GM18858 (cell line): Measurements from ENCODE around the gene FAF1.

Source experiments
- ATAC-seq: cut with Tn5 transposase; IDR thresholded peaks from one replicate; pipeline ENCODE4 v1.9.1; 2021; ENCODE audit not compliant: unreplicated experiment

Gene FAF1

GRCh38 chr1:50419907-50420677 is 540.0 kb downstream of the FAF1 start:
- ATAC-seq = no peak

- no peak for ATAC-seq
These were observed 540.7 kb downstream of the FAF1 start for GRCh38 chr1:50419192-50419906.

- ATAC-seq = no peak
These were observed 541.4 kb downstream of the FAF1 start for GRCh38 chr1:50418600-50419109.

- no peak for ATAC-seq
These were observed 542.0 kb downstream of the FAF1 start for GRCh38 chr1:50417946-50418599.

GRCh38 chr1:50417507-50417906 is 542.6 kb downstream of the FAF1 start:
- no peak for ATAC-seq

GRCh38 chr1:50416553-50417453 is 543.3 kb downstream of the FAF1 start:
- no peak for ATAC-seq

GRCh38 chr1:50416150-50416527 is 543.9 kb downstream of the FAF1 start:
- ATAC-seq = no peak

- no peak for ATAC-seq
These were observed 544.6 kb downstream of the FAF1 start for GRCh38 chr1:50415235-50416149.

GRCh38 chr1:50414853-50415234 is 545.2 kb downstream of the FAF1 start:
- ATAC-seq = no peak

- no peak for ATAC-seq
These were observed 547.1 kb downstream of the FAF1 start for GRCh38 chr1:50412813-50413476.

GRCh38 chr1:50405814-50406213 is 554.3 kb downstream of the FAF1 start:
- ATAC-seq = no peak

- ATAC-seq = no peak
These were observed 566.4 kb downstream of the FAF1 start for GRCh38 chr1:50393522-50394120.
